ENCODE data around the gene AMN.

DNA sequence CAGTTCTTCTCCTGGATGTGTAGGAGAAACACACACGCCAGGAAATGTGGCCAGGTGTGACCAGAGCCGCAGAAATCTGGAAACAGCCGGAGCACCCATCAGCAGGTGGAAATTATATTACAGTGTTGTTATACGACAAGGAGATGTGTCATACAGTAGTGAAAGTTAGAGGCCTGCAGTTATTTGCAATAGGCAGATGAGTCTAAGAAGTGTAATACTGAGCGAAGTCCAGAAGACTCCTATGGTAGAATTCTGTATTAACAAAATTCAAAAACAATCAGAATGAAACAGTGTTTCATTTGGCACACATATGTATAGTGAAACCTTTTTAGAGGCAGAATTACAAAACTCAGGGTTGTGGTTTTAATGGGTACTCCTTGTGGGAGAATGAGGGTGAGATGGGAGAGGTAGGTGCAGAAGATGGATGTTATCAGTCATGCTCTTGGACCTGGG lies 39.3 kb upstream of the AMN start:
- TF ChIP-seq, protein P1, sequence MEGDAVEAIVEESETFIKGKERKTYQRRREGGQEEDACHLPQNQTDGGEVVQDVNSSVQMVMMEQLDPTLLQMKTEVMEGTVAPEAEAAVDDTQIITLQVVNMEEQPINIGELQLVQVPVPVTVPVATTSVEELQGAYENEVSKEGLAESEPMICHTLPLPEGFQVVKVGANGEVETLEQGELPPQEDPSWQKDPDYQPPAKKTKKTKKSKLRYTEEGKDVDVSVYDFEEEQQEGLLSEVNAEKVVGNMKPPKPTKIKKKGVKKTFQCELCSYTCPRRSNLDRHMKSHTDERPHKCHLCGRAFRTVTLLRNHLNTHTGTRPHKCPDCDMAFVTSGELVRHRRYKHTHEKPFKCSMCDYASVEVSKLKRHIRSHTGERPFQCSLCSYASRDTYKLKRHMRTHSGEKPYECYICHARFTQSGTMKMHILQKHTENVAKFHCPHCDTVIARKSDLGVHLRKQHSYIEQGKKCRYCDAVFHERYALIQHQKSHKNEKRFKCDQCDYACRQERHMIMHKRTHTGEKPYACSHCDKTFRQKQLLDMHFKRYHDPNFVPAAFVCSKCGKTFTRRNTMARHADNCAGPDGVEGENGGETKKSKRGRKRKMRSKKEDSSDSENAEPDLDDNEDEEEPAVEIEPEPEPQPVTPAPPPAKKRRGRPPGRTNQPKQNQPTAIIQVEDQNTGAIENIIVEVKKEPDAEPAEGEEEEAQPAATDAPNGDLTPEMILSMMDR (conservative IDR thresholded peaks at IDR 0.05; ENCODE audit: low read depth in 2 of 2), result no peak
- TF ChIP-seq EZH2 (IDR thresholded peaks at IDR 0.05; ENCODE audit: low read depth, unreplicated experiment), result no peak
- TF ChIP-seq EZH2phosphoT487 (IDR thresholded peaks at IDR 0.05; ENCODE audit: unreplicated experiment), result no peak

Data from GM23338 (cell line).